ENCODE measurements around the gene DCBLD2. TPM values are rescaled to one million over a fixed set of nuclear protein-coding genes. Genes with fewer than 3 reads are reported as not detected.

Gene DCBLD2
- polyA plus RNA-seq, 1 of the 3 experiments (the other 2 are of a cell fraction): 159 TPM

DNA sequence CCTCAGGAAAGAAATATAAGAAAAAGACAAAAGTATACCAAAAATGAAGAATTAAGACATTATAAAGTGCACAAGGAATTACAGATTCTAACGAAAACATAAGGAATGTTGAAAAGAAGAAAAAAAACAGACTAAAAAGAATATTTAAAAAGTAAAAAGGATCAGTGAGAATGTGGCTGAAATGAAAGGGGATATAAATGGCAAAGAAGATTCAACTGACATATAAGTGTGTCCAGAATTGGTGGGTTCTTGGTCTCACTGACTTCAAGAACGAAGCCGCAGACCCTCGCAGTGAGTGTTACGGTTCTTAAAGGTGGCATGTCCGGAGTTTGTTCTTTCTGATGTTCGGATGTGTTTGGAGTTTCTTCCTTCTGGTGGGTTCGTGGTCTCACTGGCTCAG is 44.8 kb downstream of the DCBLD2 start:
- ChIA-PET CTCF (no interaction called here), POLR2A (no interaction called here)
- H3K4me3 ChIP-seq (ENCODE audit: low read depth in 2 of 2, low read length in 1 of 2): no peak overlapping the region
- peaks cover 97% of the 10 kb centered on the region for H3K79me2 ChIP-seq (ENCODE audit: insufficient read depth)
- H3K27ac ChIP-seq (ENCODE audit: low read depth in 2 of 2, low read length in 1 of 2): peak overlapping the region in 1 of 2 experiments; percentile 85; a peak in 2 of 4 replicates
- peaks cover 0 to 76% of the 10 kb centered on the region in 2 experiments for H3K36me3 ChIP-seq (replicated peaks in 1 of 2; ENCODE audit: control insufficient read depth in 1 of 2, insufficient read depth in 2 of 2, low read length in 1 of 2)
- H2AFZ ChIP-seq (ENCODE audit: low read depth): no peak overlapping the region
- no peak for TF ChIP-seq RXRA (IDR thresholded peaks at IDR 0.05; ENCODE audit: borderline replicate concordance, low read depth)
- TF ChIP-seq POLR2AphosphoS5 (IDR thresholded peaks at IDR 0.05; ENCODE audit: low read depth, low read length): no peak
- H3K9me2 ChIP-seq: no peaks in the 10 kb centered on the region
- no peaks in the 10 kb centered on the region for H3K27me3 ChIP-seq (ENCODE audit: insufficient read depth)
- DNase-seq: no peak
- H3K9me3 ChIP-seq: no peaks in the 10 kb centered on the region
- peaks cover 98% of the 10 kb centered on the region for H4K20me1 ChIP-seq (ENCODE audit: insufficient read depth)
- H3F3A ChIP-seq (replicated peaks; ENCODE audit: insufficient read depth): peaks cover 60% of the 10 kb centered on the region
- 93% methylated on average over 7 of the region's 8 CpGs for WGBS (ENCODE audit: low lambda C conversion rate)
- H3K9ac ChIP-seq: no peak overlapping the region; the same call in 1 of the 2 replicates
- peaks cover 0 to 26% of the 10 kb centered on the region in 2 experiments; a peak in 2 of 4 replicates for H3K4me1 ChIP-seq (ENCODE audit: control insufficient read depth in 1 of 2, insufficient read depth in 2 of 2, low read depth in 1 of 2, low read length in 1 of 2)
- peak overlapping the region; percentile 57 for H3K4me2 ChIP-seq

DNA sequence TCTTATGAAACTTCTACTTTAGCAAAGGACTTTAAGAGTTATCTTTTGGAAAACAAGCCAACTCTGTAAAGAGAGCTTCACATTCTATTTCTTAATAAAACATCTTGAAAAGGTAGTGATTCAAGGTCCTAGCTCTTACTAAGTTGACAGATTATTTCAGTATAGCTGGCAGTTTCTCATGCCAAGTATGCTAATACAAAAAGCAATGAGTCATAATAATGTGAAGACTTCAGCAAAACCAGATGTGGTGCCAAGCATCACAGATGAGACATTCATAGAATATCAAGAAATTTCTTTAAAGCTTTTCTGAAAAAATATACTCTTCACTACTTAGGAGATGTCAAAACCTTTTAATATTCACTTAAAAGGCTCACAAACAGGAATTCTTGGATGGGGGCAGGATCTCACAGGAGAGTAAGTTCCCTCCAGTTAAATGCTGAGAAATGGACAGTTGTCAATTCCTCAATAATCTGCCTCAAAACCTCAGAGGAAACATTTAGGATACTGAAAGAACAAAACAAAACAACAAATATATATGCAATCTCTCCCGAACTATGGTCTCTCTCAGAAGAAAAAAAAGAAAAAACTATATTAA is 45.6 kb downstream of the DCBLD2 start:
- Histone ChIP-seq H4K20me1 (ENCODE audit: insufficient read depth) (peaks cover 98% of the 10 kb centered on the region), H3K4me2 (peak overlapping the region; percentile 57), H3K36me3 (replicated peaks in 1 of 2; ENCODE audit: control insufficient read depth in 1 of 2, insufficient read depth in 2 of 2, low read length in 1 of 2) (peaks cover 0 to 76% of the 10 kb centered on the region in 2 experiments), H3F3A (replicated peaks; ENCODE audit: insufficient read depth) (peaks cover 64% of the 10 kb centered on the region), H3K9ac (no peak overlapping the region; the same call in 1 of the 2 replicates), H2AFZ (ENCODE audit: low read depth) (no peak overlapping the region), H3K9me2 (no peaks in the 10 kb centered on the region), H3K4me3 (ENCODE audit: low read depth in 2 of 2, low read length in 1 of 2) (no peak overlapping the region), H3K9me3 (no peaks in the 10 kb centered on the region), H3K27ac (ENCODE audit: low read depth in 2 of 2, low read length in 1 of 2) (peak overlapping the region; percentile 16 to 85; a peak in 3 of 4 replicates), H3K27me3 (ENCODE audit: insufficient read depth) (no peaks in the 10 kb centered on the region), H3K79me2 (ENCODE audit: insufficient read depth) (peaks cover 97% of the 10 kb centered on the region), H3K4me1 (ENCODE audit: control insufficient read depth in 1 of 2, insufficient read depth in 2 of 2, low read depth in 1 of 2, low read length in 1 of 2) (peaks cover 0 to 27% of the 10 kb centered on the region in 2 experiments; a peak in 2 of 4 replicates)
- no peak for DNase-seq
- WGBS (ENCODE audit: low lambda C conversion rate): 41% methylated on average over 1 of the region's 1 CpG
- ChIA-PET POLR2A (no interaction called here), CTCF (interaction anchor here (0.8 to 1.5 kb wide), 3 partner anchors 38 to 254 kb away, joined by 3 to 5 read pairs (median 4); no protein-coding TSS in a partner anchor)
- TF ChIP-seq TCF12 (IDR thresholded peaks at IDR 0.05) (peak; percentile 95), FOSL2 (IDR thresholded peaks at IDR 0.05; ENCODE audit: borderline replicate concordance, low read depth) (peak; percentile 92), POLR2AphosphoS5 (IDR thresholded peaks at IDR 0.05; ENCODE audit: low read depth, low read length) (peak; percentile 67; the same call in 1 of the 2 replicates), EP300 (IDR thresholded peaks at IDR 0.05; ENCODE audit: borderline replicate concordance in 1 of 2, low read depth in 1 of 2, low read length in 1 of 2) (peak in 1 of 2 experiments; percentile 73; a peak in 1 of 4 replicates), MEF2A (IDR thresholded peaks at IDR 0.05; ENCODE audit: borderline replicate concordance, low read depth) (no peak), NFIC (IDR thresholded peaks at IDR 0.05; ENCODE audit: borderline replicate concordance) (peak; percentile 94), SIN3A (IDR thresholded peaks at IDR 0.05; ENCODE audit: borderline replicate concordance, low read depth, low read length) (0 out of 2 replicates have a peak, but pooled peaks have one; percentile 56), JUND (IDR thresholded peaks at IDR 0.05) (peak; percentile 90), FOXM1 (IDR thresholded peaks at IDR 0.05; ENCODE audit: low read depth) (peak; percentile 59; the same call in 1 of the 2 replicates), NRF1 (IDR thresholded peaks at IDR 0.05; ENCODE audit: low read depth, low read length) (no peak), FOXJ3 (CRISPR knock-in tag; IDR thresholded peaks at IDR 0.05) (no peak), GABPA (IDR thresholded peaks at IDR 0.05; ENCODE audit: low read depth) (no peak), TEAD4 (IDR thresholded peaks at IDR 0.05; ENCODE audit: borderline replicate concordance, insufficient read depth) (peak; percentile 66; the same call in 1 of the 2 replicates)
- TF ChIP-seq, protein P1, sequence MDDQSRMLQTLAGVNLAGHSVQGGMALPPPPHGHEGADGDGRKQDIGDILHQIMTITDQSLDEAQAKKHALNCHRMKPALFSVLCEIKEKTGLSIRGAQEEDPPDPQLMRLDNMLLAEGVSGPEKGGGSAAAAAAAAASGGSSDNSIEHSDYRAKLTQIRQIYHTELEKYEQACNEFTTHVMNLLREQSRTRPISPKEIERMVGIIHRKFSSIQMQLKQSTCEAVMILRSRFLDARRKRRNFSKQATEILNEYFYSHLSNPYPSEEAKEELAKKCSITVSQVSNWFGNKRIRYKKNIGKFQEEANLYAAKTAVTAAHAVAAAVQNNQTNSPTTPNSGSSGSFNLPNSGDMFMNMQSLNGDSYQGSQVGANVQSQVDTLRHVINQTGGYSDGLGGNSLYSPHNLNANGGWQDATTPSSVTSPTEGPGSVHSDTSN (IDR thresholded peaks at IDR 0.05): peak; percentile 84
- TF ChIP-seq, protein P2, sequence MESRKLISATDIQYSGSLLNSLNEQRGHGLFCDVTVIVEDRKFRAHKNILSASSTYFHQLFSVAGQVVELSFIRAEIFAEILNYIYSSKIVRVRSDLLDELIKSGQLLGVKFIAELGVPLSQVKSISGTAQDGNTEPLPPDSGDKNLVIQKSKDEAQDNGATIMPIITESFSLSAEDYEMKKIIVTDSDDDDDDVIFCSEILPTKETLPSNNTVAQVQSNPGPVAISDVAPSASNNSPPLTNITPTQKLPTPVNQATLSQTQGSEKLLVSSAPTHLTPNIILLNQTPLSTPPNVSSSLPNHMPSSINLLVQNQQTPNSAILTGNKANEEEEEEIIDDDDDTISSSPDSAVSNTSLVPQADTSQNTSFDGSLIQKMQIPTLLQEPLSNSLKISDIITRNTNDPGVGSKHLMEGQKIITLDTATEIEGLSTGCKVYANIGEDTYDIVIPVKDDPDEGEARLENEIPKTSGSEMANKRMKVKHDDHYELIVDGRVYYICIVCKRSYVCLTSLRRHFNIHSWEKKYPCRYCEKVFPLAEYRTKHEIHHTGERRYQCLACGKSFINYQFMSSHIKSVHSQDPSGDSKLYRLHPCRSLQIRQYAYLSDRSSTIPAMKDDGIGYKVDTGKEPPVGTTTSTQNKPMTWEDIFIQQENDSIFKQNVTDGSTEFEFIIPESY (IDR thresholded peaks at IDR 0.05; ENCODE audit: borderline replicate concordance, low read depth): 0 out of 2 replicates have a peak, but pooled peaks have one; percentile 39
- TF ChIP-seq, protein P3, sequence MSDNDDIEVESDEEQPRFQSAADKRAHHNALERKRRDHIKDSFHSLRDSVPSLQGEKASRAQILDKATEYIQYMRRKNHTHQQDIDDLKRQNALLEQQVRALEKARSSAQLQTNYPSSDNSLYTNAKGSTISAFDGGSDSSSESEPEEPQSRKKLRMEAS (IDR thresholded peaks at IDR 0.05; ENCODE audit: low read depth): no peak
